ENCODE measurements around the gene PCBP3.
A peak's percentile ranks its signal among the peaks of the same experiment; 100 is the strongest.
"Not testable (repeated sequence)": the region's sequence is repeated elsewhere in the genome, so short reads cannot be mapped to it uniquely, and the experiment has no call there.

PCBP3 gene

GRCh38 chr21:45642122-45642813 is 1.3 kb upstream of the PCBP3 start:
- no peak for DNase-seq (ENCODE audit: low spot score)
- peak overlapping the region; percentile 78 for H3K4me3 ChIP-seq
- peak overlapping the region in 1 of 2 donors; percentile 48 for H3K27ac ChIP-seq

GRCh38 chr21:45644041-45644906 is 749 bp downstream of the PCBP3 start:
- TF ChIP-seq CTCF (IDR thresholded peaks at IDR 0.05), result no peak
- peak overlapping the region in 1 of 2 donors; percentile 70 for H3K27ac ChIP-seq
- peak overlapping the region; percentile 78 for H3K4me3 ChIP-seq
- no peak for DNase-seq (ENCODE audit: low spot score)

More at GRCh38 chr21:45642122-45642813, 1.3 kb upstream of the PCBP3 start:
- TF ChIP-seq CTCF (IDR thresholded peaks at IDR 0.05), result no peak

GRCh38 chr21:45651921-45652320 is 8.4 kb downstream of the PCBP3 start:
- no peak overlapping the region for H3K27ac ChIP-seq
- TF ChIP-seq CTCF (IDR thresholded peaks at IDR 0.05), result no peak
- DNase-seq (ENCODE audit: low spot score), result no peak

GRCh38 chr21:45655124-45655523 is 11.6 kb downstream of the PCBP3 start:
- Histone ChIP-seq H3K4me3 (no peak overlapping the region), H3K27ac (no peak overlapping the region)
- TF ChIP-seq CTCF (IDR thresholded peaks at IDR 0.05), result no peak
- no peak for DNase-seq (ENCODE audit: low spot score)

More at GRCh38 chr21:45651921-45652320, 8.4 kb downstream of the PCBP3 start:
- H3K4me3 ChIP-seq, result no peak overlapping the region

GRCh38 chr21:45656114-45656513 is 12.6 kb downstream of the PCBP3 start:
- DNase-seq (ENCODE audit: low spot score); H3K27ac ChIP-seq; H3K4me3 ChIP-seq: not testable (repeated sequence)

- not testable (repeated sequence) for H3K4me3 ChIP-seq; DNase-seq (ENCODE audit: low spot score); H3K27ac ChIP-seq
Observed at GRCh38 chr21:45661913-45662622, 18.5 kb downstream of the PCBP3 start.

- DNase-seq (ENCODE audit: low spot score); H3K4me3 ChIP-seq; H3K27ac ChIP-seq: not testable (repeated sequence)
Observed at GRCh38 chr21:45662623-45663245, 19.2 kb downstream of the PCBP3 start.

GRCh38 chr21:45669382-45669781 is 25.9 kb downstream of the PCBP3 start:
- no peak for DNase-seq (ENCODE audit: low spot score)
- TF ChIP-seq CTCF (IDR thresholded peaks at IDR 0.05), result no peak
- no peak overlapping the region for H3K4me3 ChIP-seq
- H3K27ac ChIP-seq, result no peak overlapping the region
